Measurements from ENCODE around the gene BLTP1. TPM values are rescaled to one million over a fixed set of nuclear protein-coding genes. Genes with fewer than 3 reads are reported as not detected.
A peak's percentile ranks its signal among the peaks of the same experiment; 100 is the strongest.

Gene BLTP1
- total RNA-seq, 1 experiment from 2014 or later: 28.0 TPM

DNA sequence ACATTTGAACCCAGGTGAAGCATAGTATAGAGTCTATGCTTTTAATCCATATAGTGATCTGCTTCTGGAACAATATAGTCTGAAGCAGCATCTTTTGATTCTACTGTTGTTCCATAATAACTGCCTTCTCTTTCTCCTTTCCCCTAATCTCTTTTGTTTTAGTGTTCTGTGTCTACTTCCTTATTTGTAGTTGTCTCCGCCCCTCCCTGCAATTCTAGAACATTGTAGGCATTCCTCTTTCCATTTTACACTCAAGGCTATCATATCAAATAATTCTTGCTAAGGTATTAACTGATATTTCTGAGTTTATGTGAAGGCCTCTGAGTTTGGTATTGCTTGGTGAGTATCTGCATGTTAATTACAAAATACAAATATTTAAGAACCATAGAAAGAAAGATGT, 11.6 kb downstream of the BLTP1 start:
- peak overlapping the region; percentile 46 for H3K27ac Mint-ChIP-seq (ENCODE audit: low read depth, unreplicated experiment)

DNA sequence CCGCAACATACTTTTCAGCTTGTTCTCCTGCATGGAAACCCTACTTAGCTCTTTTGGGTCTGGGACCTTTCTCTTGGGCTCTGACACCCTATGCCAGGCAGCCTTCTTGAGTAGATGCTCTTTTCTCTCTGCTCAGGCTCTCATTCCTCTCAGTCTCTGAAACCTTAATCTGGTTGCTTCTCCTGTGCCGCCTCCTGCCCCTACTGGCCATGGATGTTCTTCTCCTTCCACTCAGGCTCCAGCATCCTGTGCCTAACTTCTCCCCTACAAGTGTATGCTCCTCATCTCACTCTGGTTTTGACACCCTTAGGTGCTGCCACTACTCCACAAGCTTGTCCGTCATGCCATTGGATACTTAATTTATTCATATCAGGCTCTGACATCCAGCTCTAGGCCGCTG, 15.2 kb downstream of the BLTP1 start:
- no peak for DNase-seq (ENCODE audit: unreplicated experiment)
- Mint-ChIP-seq H3K9me3 (ENCODE audit: unreplicated experiment) (no peaks in the 10 kb centered on the region), H3K36me3 (ENCODE audit: insufficient read depth, unreplicated experiment) (no peaks in the 10 kb centered on the region), H3K4me1 (ENCODE audit: insufficient read depth, unreplicated experiment) (peaks cover 12% of the 10 kb centered on the region), H3K27me3 (ENCODE audit: insufficient read depth, unreplicated experiment) (no peaks in the 10 kb centered on the region), H3K4me3 (ENCODE audit: unreplicated experiment) (no peak overlapping the region), H3K27ac (ENCODE audit: low read depth, unreplicated experiment) (no peak overlapping the region)
- intact Hi-C loops (cut with micrococcal nuclease): no loop called here
- ChIA-PET CTCF (interaction anchor here (0.7 kb wide), 1 partner anchor 1186 kb away, joined by 3 read pairs; no protein-coding TSS in a partner anchor), POLR2A (no interaction called here)
- TF ChIP-seq, protein P1, sequence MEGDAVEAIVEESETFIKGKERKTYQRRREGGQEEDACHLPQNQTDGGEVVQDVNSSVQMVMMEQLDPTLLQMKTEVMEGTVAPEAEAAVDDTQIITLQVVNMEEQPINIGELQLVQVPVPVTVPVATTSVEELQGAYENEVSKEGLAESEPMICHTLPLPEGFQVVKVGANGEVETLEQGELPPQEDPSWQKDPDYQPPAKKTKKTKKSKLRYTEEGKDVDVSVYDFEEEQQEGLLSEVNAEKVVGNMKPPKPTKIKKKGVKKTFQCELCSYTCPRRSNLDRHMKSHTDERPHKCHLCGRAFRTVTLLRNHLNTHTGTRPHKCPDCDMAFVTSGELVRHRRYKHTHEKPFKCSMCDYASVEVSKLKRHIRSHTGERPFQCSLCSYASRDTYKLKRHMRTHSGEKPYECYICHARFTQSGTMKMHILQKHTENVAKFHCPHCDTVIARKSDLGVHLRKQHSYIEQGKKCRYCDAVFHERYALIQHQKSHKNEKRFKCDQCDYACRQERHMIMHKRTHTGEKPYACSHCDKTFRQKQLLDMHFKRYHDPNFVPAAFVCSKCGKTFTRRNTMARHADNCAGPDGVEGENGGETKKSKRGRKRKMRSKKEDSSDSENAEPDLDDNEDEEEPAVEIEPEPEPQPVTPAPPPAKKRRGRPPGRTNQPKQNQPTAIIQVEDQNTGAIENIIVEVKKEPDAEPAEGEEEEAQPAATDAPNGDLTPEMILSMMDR (IDR thresholded peaks at IDR 0.05; ENCODE audit: unreplicated experiment): no peak
- BruUV-seq (replicated peaks): no TSS peak

More for the DNA sequence above, 11.6 kb downstream of the BLTP1 start:
- Mint-ChIP-seq H3K4me1 (ENCODE audit: insufficient read depth, unreplicated experiment) (peaks cover 12% of the 10 kb centered on the region), H3K36me3 (ENCODE audit: insufficient read depth, unreplicated experiment) (no peaks in the 10 kb centered on the region), H3K9me3 (ENCODE audit: unreplicated experiment) (no peaks in the 10 kb centered on the region), H3K4me3 (ENCODE audit: unreplicated experiment) (no peak overlapping the region), H3K27me3 (ENCODE audit: insufficient read depth, unreplicated experiment) (no peaks in the 10 kb centered on the region)
- no peak for DNase-seq (ENCODE audit: unreplicated experiment)
- POLR2A ChIA-PET: no interaction called here
- CTCF ChIA-PET: no interaction called here
- BruUV-seq (replicated peaks): no TSS peak
- TF ChIP-seq, protein P1 (IDR thresholded peaks at IDR 0.05; ENCODE audit: unreplicated experiment): no peak
- intact Hi-C loops (cut with micrococcal nuclease): no loop called here

DNA sequence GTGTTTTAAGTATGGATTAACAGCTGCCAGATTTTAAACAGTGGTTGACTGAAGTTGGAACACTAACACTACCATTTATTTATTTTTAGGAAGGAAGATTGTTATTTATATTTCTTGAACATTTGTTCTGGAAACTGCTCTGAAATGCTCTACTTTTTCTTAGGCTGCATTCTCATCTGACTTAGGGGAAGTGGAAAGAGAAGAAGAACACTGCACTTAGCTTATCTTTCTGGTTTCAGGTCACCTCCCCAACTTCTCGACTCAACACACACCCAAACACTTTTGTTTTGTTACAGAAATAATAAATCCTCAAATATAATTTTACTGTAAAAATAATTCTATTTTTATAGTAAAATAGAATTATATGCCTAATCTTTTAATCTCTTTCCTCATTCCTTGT, 18.6 kb downstream of the BLTP1 start:
- POLR2A ChIA-PET: interaction anchor here (0.6 to 0.7 kb wide), 2 partner anchors 16 to 157 kb away, joined by 4 read pairs; no protein-coding TSS in a partner anchor
- TF ChIP-seq, protein P1 (IDR thresholded peaks at IDR 0.05; ENCODE audit: unreplicated experiment): no peak
- H3K4me1 Mint-ChIP-seq (ENCODE audit: insufficient read depth, unreplicated experiment): peaks cover 6% of the 10 kb centered on the region
- no peaks in the 10 kb centered on the region for H3K27me3 Mint-ChIP-seq (ENCODE audit: insufficient read depth, unreplicated experiment)
- CTCF ChIA-PET: interaction anchor here (0.7 kb wide), 1 partner anchor 12 kb away, joined by 3 read pairs; no protein-coding TSS in a partner anchor
- no peak overlapping the region for H3K4me3 Mint-ChIP-seq (ENCODE audit: unreplicated experiment)
- peaks cover 7% of the 10 kb centered on the region for H3K36me3 Mint-ChIP-seq (ENCODE audit: insufficient read depth, unreplicated experiment)
- BruUV-seq (replicated peaks): no TSS peak
- H3K9me3 Mint-ChIP-seq (ENCODE audit: unreplicated experiment): no peaks in the 10 kb centered on the region
- intact Hi-C loops (cut with micrococcal nuclease): no loop called here
- H3K27ac Mint-ChIP-seq (ENCODE audit: low read depth, unreplicated experiment): no peak overlapping the region
- DNase-seq (ENCODE audit: unreplicated experiment): no peak

DNA sequence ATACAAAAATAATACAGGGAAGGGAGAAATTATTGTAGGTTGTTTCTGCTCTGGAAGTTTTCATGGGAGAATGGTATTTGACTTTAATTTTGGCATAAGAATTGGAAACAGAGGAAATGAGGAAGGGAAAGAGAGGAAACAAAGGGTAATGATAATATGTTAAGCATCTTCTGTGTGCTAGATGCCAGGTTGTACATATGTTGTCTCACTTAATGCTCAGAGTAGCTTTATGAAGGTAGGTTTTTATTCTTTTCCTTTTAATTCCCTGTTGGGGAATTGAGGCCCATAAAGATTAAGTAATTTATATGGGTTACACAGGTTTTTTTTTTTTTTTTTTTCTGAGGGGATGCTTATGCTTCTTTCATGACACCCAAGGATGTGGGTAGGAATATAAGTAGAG, 19.2 kb downstream of the BLTP1 start:
- Mint-ChIP-seq H3K27me3 (ENCODE audit: insufficient read depth, unreplicated experiment) (no peaks in the 10 kb centered on the region), H3K9me3 (ENCODE audit: unreplicated experiment) (no peaks in the 10 kb centered on the region), H3K4me3 (ENCODE audit: unreplicated experiment) (no peak overlapping the region), H3K27ac (ENCODE audit: low read depth, unreplicated experiment) (no peak overlapping the region), H3K4me1 (ENCODE audit: insufficient read depth, unreplicated experiment) (peaks cover 6% of the 10 kb centered on the region), H3K36me3 (ENCODE audit: insufficient read depth, unreplicated experiment) (peaks cover 12% of the 10 kb centered on the region)
- intact Hi-C loops (cut with micrococcal nuclease): no loop called here
- ChIA-PET POLR2A (interaction anchor here (0.6 to 1.0 kb wide), 3 partner anchors 16 to 157 kb away, joined by 4 read pairs; partner anchors contain the start of gene BLTP1), CTCF (interaction anchor here (0.7 kb wide), 1 partner anchor 11 kb away, joined by 3 read pairs; no protein-coding TSS in a partner anchor)
- TF ChIP-seq, protein P1 (IDR thresholded peaks at IDR 0.05; ENCODE audit: unreplicated experiment): no peak
- DNase-seq (ENCODE audit: unreplicated experiment): no peak
- no TSS peak for BruUV-seq (replicated peaks)

Measured in MCF 10A (cell line).